K562 (cell line): ENCODE measurements around the gene GOLIM4. TPM values are rescaled to one million over a fixed set of nuclear protein-coding genes. Genes with fewer than 3 reads are reported as not detected.

Experiments used
- ATAC-seq: fragments of 200-7000 bp; cut with Tn5 transposase; 3 replicates; pipeline ENCODE4 v1.9.1; 2020; ENCODE audit warnings: moderate library complexity
- BruUV-seq: library from RNA; stranded (reverse); fragments of 400-500 nt; replicated peaks from 2 replicates; lab custom pipeline; 2021; lab: Mats Ljungman, UMichigan
- CTCF ChIA-PET: fragments of 300-600 bp; formaldehyde crosslinking; extraction: SDS; loops from one replicate; lab custom pipeline; 2021; ENCODE audit warnings: low intra/inter-chr PET ratio; lab: Yijun Ruan, JAX
- POLR2A ChIA-PET: fragments of 300-600, 350-650 bp; sonication (Branson Sonifier 250); formaldehyde crosslinking; extraction: SDS; loops from one replicate; lab custom pipeline; 2021; ENCODE audit warnings: antibody characterized with exemption, inconsistent platforms; lab: Yijun Ruan, JAX
- DNase-seq, 4 experiments: peaks; one replicate each; pipeline versions ENCODE4 v3.0.0 to v3.0.0-alpha.2; 2011 to 2018; ENCODE audit warnings: low spot score in 3 of 4, mixed read lengths in 3 of 4; ENCODE audit errors: extremely low read depth in 1 of 4
- FAIRE-seq: peaks from 2 replicates; lab custom pipeline; 2011; peaks lifted over from hg19 to GRCh38; lab: Jason Lieb, UNC
- H2AFZ ChIP-seq: 2 replicates; pipeline ENCODE4 v1.6.0; 2011; ENCODE audit warnings: low read depth, low read length, control low read depth, inconsistent platforms
- H3K27ac ChIP-seq: fragments of 200-600 bp; 3 replicates; pipeline ENCODE4 v1.8.0; 2011; ENCODE audit warnings: low read depth, mild to moderate bottlenecking, control low read depth, inconsistent platforms, low read length, moderate library complexity, mixed read lengths; ENCODE audit errors: extremely low read depth
- H3K27me3 ChIP-seq, 2 experiments: fragments of 300-600 bp in 1 of 2; 2 replicates in 1 of 2; 3 replicates in 1 of 2; pipeline versions ENCODE4 v1.6.0 to v1.8.0; 2011; ENCODE audit warnings: inconsistent platforms in 2 of 2, low read length in 2 of 2, mild to moderate bottlenecking in 1 of 2, mixed read lengths in 1 of 2, moderate library complexity in 1 of 2; ENCODE audit not compliant: control insufficient read depth in 2 of 2, insufficient read depth in 2 of 2
- H3K36me3 ChIP-seq: fragments of 300-600 bp; 3 replicates; pipeline ENCODE4 v1.8.0; 2011; ENCODE audit warnings: mild to moderate bottlenecking, low read length, inconsistent platforms; ENCODE audit not compliant: control insufficient read depth, insufficient read depth
- H3K4me1 ChIP-seq, 2 experiments: fragments of 200-600 bp in 1 of 2; replicated peaks in 1 of 2; 2 replicates in 1 of 2; 3 replicates in 1 of 2; pipeline versions ENCODE4 v1.5.1 to v1.8.0; 2011; ENCODE audit warnings: inconsistent platforms in 2 of 2, low read length in 2 of 2, mild to moderate bottlenecking in 1 of 2, mixed read lengths in 1 of 2, moderate library complexity in 1 of 2; ENCODE audit not compliant: control insufficient read depth in 2 of 2, insufficient read depth in 2 of 2
- H3K4me2 ChIP-seq: 2 replicates; pipeline ENCODE4 v1.6.1; 2011; ENCODE audit warnings: low read length, control low read depth, inconsistent platforms, mixed read lengths; ENCODE audit not compliant: insufficient read depth
- H3K4me3 ChIP-seq: fragments of 200-600 bp; sonication (generic), shearing (Covaris generic); 2 replicates; pipeline ENCODE4 v1.5.1; 2016; ENCODE audit warnings: control low read depth, inconsistent platforms
- H3K79me2 ChIP-seq: fragments of 200-600 bp; 3 replicates; pipeline ENCODE4 v1.8.0; 2011; ENCODE audit warnings: low read length, inconsistent platforms; ENCODE audit not compliant: control insufficient read depth, insufficient read depth
- H3K9ac ChIP-seq, 2 experiments: 2 replicates each; pipeline versions ENCODE4 v1.6.0 to v1.6.1; 2011; ENCODE audit warnings: low read depth in 2 of 2, low read length in 2 of 2, control low read depth in 1 of 2, inconsistent platforms in 1 of 2, mild to moderate bottlenecking in 1 of 2, mixed read lengths in 1 of 2; ENCODE audit not compliant: insufficient read depth in 1 of 2
- H3K9me1 ChIP-seq: one replicate; pipeline ENCODE4 v1.6.0; 2011; ENCODE audit warnings: inconsistent platforms, mild to moderate bottlenecking, low read length, moderate library complexity; ENCODE audit not compliant: control insufficient read depth, insufficient read depth
- H3K9me3 ChIP-seq: replicated peaks from 2 replicates; pipeline ENCODE4 v1.5.1; 2011; ENCODE audit warnings: low read depth, low read length, inconsistent platforms; ENCODE audit not compliant: control insufficient read depth, insufficient read depth
- H4K20me1 ChIP-seq: replicated peaks from 2 replicates; pipeline ENCODE4 v1.6.1; 2011; ENCODE audit warnings: low read length, inconsistent platforms, mixed read lengths; ENCODE audit not compliant: control insufficient read depth, insufficient read depth
- MEIS2 ChIP-seq: fragments of 450-650 bp; IDR thresholded peaks from 2 replicates; pipeline ENCODE4 v1.6.1; 2014; ENCODE audit warnings: mild to moderate bottlenecking; ENCODE audit not compliant: partially characterized antibody
- NR2F6 ChIP-seq: fragments of 450-650 bp; formaldehyde crosslinking; IDR thresholded peaks from 2 replicates; pipeline ENCODE4 v1.4.0; 2020; ENCODE audit warnings: mild to moderate bottlenecking
- POLR2AphosphoS5 ChIP-seq: IDR thresholded peaks from 2 replicates; pipeline ENCODE4 v1.6.1; 2011; ENCODE audit warnings: mild to moderate bottlenecking, low read depth, low read length, moderate library complexity; ENCODE audit not compliant: control insufficient read depth, insufficient read depth
- RB1 ChIP-seq: fragments of 450-650 bp; IDR thresholded peaks from 2 replicates; pipeline ENCODE4 v1.6.1; 2017; ENCODE audit warnings: low read depth, mild to moderate bottlenecking
- SLC30A9 ChIP-seq: fragments of 250-450 bp; sonication (Bioruptor Pico); IDR thresholded peaks from 2 replicates; pipeline ENCODE4 v1.8.0; 2022; ENCODE audit warnings: mild to moderate bottlenecking, moderate library complexity
- TRIM28 ChIP-seq: fragments of 450-650 bp; IDR thresholded peaks from 2 replicates; pipeline ENCODE4 v1.6.1; 2017
- ZNF134 ChIP-seq: fragments of 250-450 bp; sonication (Bioruptor Pico); conservative IDR thresholded peaks from 2 replicates; pipeline ENCODE4 v1.4.0; 2020
- ZNF140 ChIP-seq: fragments of 250-450 bp; sonication (Bioruptor Pico); IDR thresholded peaks from 2 replicates; pipeline ENCODE4 v1.8.0; 2021; ENCODE audit warnings: moderate library complexity, mild to moderate bottlenecking, inconsistent platforms
- WGBS: fragments of 100-300 bp; shearing (Covaris generic); methylation state at CpG from one replicate; pipeline ENCODE4 v1.1.6; 2016; ENCODE audit warnings: low coverage, mixed read lengths; ENCODE audit not compliant: insufficient coverage; ENCODE audit errors: missing lambda C conversion rate; 5-methylcytosine and 5-hydroxymethylcytosine counted together
- in situ Hi-C: fragments of 300-500 bp; cut with MboI; formaldehyde crosslinking; loops from 4 replicates; pipeline ENCODE4 v1.15.0; 2018; ENCODE audit warnings: inconsistent platforms, mixed read lengths
- intact Hi-C: fragments of 100-400 bp; cut with micrococcal nuclease; formaldehyde crosslinking; loops from 2 replicates; pipeline ENCODE4 v1.14.2; 2022
- polyA plus RNA-seq, 8 experiments: library from polyadenylated mRNA; depleted of rRNA in 4 of 8; stranded (reverse) in 5 of 8; unstranded in 3 of 8; fragments of >200 nt; fragmentation: Nextera tagmentation in 2 of 8; fragmentation: Illumina TruSeq in 1 of 8; extraction: Ambion mirVana in 2 of 8; extraction: Trizol in 1 of 8; gene quantifications; 2 replicates each; pipeline versions ENCODE4 v1.2.1 to v1.2.3, GENCODE V29; 2011 to 2014; ENCODE audit warnings: inconsistent platforms in 1 of 8, missing spikeins in 1 of 8
- total RNA-seq, 7 experiments: library from RNA; depleted of rRNA in 6 of 7; stranded (reverse); fragments of >200 nt in 6 of 7; fragmentation: Illumina TruSeq in 2 of 7; extraction: Trizol in 2 of 7; gene quantifications; 2 replicates each; pipeline versions ENCODE4 v1.2.1 to v1.2.3, GENCODE V29; 2011 to 2021; ENCODE audit warnings: low replicate concordance in 1 of 7
- TF ChIP-seq, protein P1 (sequence below): fragments of 450-650 bp; IDR thresholded peaks from 2 replicates; pipeline ENCODE4 v1.7.0; 2016; ENCODE audit warnings: borderline replicate concordance
- TF ChIP-seq, protein P2 (sequence below), 2 experiments: fragments of 150-350 bp in 1 of 2; IDR thresholded peaks; 2 replicates each; pipeline ENCODE4 v1.6.1; 2012 to 2016; ENCODE audit warnings: low read depth in 2 of 2, low read length in 2 of 2, mild to moderate bottlenecking in 1 of 2, moderate library complexity in 1 of 2
- TF ChIP-seq, protein P3 (sequence below), 3 experiments: fragments of 200-800 bp in 1 of 3; fragments of 250-450 bp in 1 of 3; fragments of 450-650 bp in 1 of 3; sonication (Bioruptor Pico) in 1 of 3; sonication (Bioruptor generic) in 1 of 3; formaldehyde crosslinking in 1 of 3; IDR thresholded peaks; 2 replicates each; pipeline versions ENCODE4 v1.6.1 to v1.8.0; 2016 to 2022; ENCODE audit warnings: mild to moderate bottlenecking in 2 of 3, missing genetic modification characterization in 2 of 3, missing compliant biosample characterization in 1 of 3, moderate library complexity in 1 of 3

Gene GOLIM4
- total and polyA plus RNA-seq, 9 of the 15 experiments (the other 6 are each of a cell fraction or from before 2014, with no cell fraction given) = 9.3 to 39.4 (median 31.0) TPM

DNA sequence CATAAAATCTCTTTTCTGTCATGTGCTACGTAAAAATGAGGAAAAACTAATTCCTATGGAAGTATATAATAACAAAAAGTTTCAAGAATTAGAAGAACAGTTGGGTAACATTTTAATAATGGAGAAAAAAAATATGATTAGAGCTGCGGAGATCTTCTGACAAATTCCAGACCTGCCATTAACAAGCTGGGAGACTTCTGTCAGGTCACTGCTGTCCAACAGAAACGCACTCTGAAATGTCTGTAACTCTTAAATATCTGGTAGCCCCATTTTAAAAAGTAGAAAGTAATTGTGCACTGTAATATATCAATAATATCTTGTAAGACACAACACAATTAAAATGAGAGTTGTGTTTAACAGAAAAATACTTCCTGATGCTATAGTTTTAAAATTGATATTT is 15.7 kb downstream of the GOLIM4 start:
- no peak overlapping the region for H3K27ac ChIP-seq
- H3K9me1 ChIP-seq = no peaks in the 10 kb centered on the region
- H3K36me3 ChIP-seq = peaks cover 10% of the 10 kb centered on the region
- no peak overlapping the region for H3K4me3 ChIP-seq
- FAIRE-seq (no peak), ATAC-seq (no peak), DNase-seq (no peak)
- CTCF ChIA-PET = no interaction called here
- POLR2A ChIA-PET = interaction anchor here (0.6 to 1.8 kb wide), 3 partner anchors 15 to 28 kb away, joined by 3 to 9 read pairs (median 5); no protein-coding TSS in a partner anchor
- peaks cover 0 to 7% of the 10 kb centered on the region in 2 experiments; a peak in 2 of 5 replicates for H3K4me1 ChIP-seq
- no peaks in the 10 kb centered on the region; the same call in none of the 2 replicates for H3K9me3 ChIP-seq
- no peak overlapping the region for H3K4me2 ChIP-seq
- intact Hi-C loops = no loop called here
- WGBS = 88% methylated on average over 3 of the region's 3 CpGs
- no peak overlapping the region for H3K9ac ChIP-seq
- in situ Hi-C loops = no loop called here
- H4K20me1 ChIP-seq = no peaks in the 10 kb centered on the region
- BruUV-seq = no TSS peak
- H3K79me2 ChIP-seq = peaks cover 85% of the 10 kb centered on the region
- H3K27me3 ChIP-seq = no peaks in the 10 kb centered on the region; a peak in 1 of 5 replicates
- H2AFZ ChIP-seq = no peak overlapping the region
- no peak for TF ChIP-seq RB1
- TF ChIP-seq SLC30A9 = no peak
- TF ChIP-seq POLR2AphosphoS5 = no peak
- TF ChIP-seq NR2F6 = no peak
- no peak for TF ChIP-seq ZNF134
- no peak for TF ChIP-seq ZNF140 (CRISPR knock-in tag)
- TF ChIP-seq, protein P1, sequence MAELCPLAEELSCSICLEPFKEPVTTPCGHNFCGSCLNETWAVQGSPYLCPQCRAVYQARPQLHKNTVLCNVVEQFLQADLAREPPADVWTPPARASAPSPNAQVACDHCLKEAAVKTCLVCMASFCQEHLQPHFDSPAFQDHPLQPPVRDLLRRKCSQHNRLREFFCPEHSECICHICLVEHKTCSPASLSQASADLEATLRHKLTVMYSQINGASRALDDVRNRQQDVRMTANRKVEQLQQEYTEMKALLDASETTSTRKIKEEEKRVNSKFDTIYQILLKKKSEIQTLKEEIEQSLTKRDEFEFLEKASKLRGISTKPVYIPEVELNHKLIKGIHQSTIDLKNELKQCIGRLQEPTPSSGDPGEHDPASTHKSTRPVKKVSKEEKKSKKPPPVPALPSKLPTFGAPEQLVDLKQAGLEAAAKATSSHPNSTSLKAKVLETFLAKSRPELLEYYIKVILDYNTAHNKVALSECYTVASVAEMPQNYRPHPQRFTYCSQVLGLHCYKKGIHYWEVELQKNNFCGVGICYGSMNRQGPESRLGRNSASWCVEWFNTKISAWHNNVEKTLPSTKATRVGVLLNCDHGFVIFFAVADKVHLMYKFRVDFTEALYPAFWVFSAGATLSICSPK = no peak
- TF ChIP-seq, protein P2, sequence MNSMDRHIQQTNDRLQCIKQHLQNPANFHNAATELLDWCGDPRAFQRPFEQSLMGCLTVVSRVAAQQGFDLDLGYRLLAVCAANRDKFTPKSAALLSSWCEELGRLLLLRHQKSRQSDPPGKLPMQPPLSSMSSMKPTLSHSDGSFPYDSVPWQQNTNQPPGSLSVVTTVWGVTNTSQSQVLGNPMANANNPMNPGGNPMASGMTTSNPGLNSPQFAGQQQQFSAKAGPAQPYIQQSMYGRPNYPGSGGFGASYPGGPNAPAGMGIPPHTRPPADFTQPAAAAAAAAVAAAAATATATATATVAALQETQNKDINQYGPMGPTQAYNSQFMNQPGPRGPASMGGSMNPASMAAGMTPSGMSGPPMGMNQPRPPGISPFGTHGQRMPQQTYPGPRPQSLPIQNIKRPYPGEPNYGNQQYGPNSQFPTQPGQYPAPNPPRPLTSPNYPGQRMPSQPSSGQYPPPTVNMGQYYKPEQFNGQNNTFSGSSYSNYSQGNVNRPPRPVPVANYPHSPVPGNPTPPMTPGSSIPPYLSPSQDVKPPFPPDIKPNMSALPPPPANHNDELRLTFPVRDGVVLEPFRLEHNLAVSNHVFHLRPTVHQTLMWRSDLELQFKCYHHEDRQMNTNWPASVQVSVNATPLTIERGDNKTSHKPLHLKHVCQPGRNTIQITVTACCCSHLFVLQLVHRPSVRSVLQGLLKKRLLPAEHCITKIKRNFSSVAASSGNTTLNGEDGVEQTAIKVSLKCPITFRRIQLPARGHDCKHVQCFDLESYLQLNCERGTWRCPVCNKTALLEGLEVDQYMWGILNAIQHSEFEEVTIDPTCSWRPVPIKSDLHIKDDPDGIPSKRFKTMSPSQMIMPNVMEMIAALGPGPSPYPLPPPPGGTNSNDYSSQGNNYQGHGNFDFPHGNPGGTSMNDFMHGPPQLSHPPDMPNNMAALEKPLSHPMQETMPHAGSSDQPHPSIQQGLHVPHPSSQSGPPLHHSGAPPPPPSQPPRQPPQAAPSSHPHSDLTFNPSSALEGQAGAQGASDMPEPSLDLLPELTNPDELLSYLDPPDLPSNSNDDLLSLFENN (IDR thresholded peaks at IDR 0.05; ENCODE audit: low read depth in 2 of 2, low read length in 2 of 2) = no peak
- no peak for TF ChIP-seq MEIS2
- TF ChIP-seq, protein P3, sequence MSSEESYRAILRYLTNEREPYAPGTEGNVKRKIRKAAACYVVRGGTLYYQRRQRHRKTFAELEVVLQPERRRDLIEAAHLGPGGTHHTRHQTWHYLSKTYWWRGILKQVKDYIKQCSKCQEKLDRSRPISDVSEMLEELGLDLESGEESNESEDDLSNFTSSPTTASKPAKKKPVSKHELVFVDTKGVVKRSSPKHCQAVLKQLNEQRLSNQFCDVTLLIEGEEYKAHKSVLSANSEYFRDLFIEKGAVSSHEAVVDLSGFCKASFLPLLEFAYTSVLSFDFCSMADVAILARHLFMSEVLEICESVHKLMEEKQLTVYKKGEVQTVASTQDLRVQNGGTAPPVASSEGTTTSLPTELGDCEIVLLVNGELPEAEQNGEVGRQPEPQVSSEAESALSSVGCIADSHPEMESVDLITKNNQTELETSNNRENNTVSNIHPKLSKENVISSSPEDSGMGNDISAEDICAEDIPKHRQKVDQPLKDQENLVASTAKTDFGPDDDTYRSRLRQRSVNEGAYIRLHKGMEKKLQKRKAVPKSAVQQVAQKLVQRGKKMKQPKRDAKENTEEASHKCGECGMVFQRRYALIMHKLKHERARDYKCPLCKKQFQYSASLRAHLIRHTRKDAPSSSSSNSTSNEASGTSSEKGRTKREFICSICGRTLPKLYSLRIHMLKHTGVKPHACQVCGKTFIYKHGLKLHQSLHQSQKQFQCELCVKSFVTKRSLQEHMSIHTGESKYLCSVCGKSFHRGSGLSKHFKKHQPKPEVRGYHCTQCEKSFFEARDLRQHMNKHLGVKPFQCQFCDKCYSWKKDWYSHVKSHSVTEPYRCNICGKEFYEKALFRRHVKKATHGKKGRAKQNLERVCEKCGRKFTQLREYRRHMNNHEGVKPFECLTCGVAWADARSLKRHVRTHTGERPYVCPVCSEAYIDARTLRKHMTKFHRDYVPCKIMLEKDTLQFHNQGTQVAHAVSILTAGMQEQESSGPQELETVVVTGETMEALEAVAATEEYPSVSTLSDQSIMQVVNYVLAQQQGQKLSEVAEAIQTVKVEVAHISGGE (CRISPR knock-in tag; IDR thresholded peaks at IDR 0.05) = no peak
- no peak for TF ChIP-seq TRIM28
